Progenitor cell of endocrine pancreas (in vitro differentiated cells): ENCODE measurements around the gene NCF4. TPM values are rescaled to one million over a fixed set of nuclear protein-coding genes. Genes with fewer than 3 reads are reported as not detected.

Source experiments
- DNase-seq: peaks from one replicate; pipeline ENCODE4 v3.0.0; 2021; ENCODE audit warnings: low spot score; ENCODE audit not compliant: unreplicated experiment
- H3K27ac Mint-ChIP-seq: 2 replicates; pipeline ENCODE4 v1.8.0; 2021; ENCODE audit warnings: mild to moderate bottlenecking, moderate library complexity, mixed read lengths
- H3K27me3 Mint-ChIP-seq: 2 replicates; pipeline ENCODE4 v1.8.0; 2021; ENCODE audit warnings: mixed read lengths
- H3K36me3 Mint-ChIP-seq: 2 replicates; pipeline ENCODE4 v1.8.0; 2022; ENCODE audit warnings: mixed read lengths; ENCODE audit not compliant: insufficient read depth
- H3K4me1 Mint-ChIP-seq: 2 replicates; pipeline ENCODE4 v1.8.0; 2021; ENCODE audit warnings: low read depth, mixed read lengths
- H3K4me3 Mint-ChIP-seq: 2 replicates; pipeline ENCODE4 v1.8.0; 2021; ENCODE audit warnings: low read depth, mild to moderate bottlenecking, moderate library complexity, mixed read lengths
- H3K9me3 Mint-ChIP-seq: 2 replicates; pipeline ENCODE4 v1.8.0; 2021; ENCODE audit warnings: low read depth, mixed read lengths
- total RNA-seq: library from RNA; stranded (reverse); gene quantifications from 2 replicates; pipeline ENCODE4 v1.2.1, GENCODE V29; 2021
- TF ChIP-seq, protein P1 (sequence below): fragments of 200-600 bp; sonication (generic); IDR thresholded peaks from one replicate; pipeline ENCODE4 v1.5.0; 2021; ENCODE audit warnings: antibody characterized with exemption, mild to moderate bottlenecking; ENCODE audit not compliant: unreplicated experiment

The NCF4 gene
- total RNA-seq, 1 donor from 2014 or later = not detected

- Mint-ChIP-seq H3K9me3 (no peaks in the 10 kb centered on the region), H3K27me3 (peaks cover 32% of the 10 kb centered on the region), H3K4me3 (no peak overlapping the region), H3K27ac (no peak overlapping the region), H3K4me1 (no peaks in the 10 kb centered on the region), H3K36me3 (no peaks in the 10 kb centered on the region)
- TF ChIP-seq, protein P1, sequence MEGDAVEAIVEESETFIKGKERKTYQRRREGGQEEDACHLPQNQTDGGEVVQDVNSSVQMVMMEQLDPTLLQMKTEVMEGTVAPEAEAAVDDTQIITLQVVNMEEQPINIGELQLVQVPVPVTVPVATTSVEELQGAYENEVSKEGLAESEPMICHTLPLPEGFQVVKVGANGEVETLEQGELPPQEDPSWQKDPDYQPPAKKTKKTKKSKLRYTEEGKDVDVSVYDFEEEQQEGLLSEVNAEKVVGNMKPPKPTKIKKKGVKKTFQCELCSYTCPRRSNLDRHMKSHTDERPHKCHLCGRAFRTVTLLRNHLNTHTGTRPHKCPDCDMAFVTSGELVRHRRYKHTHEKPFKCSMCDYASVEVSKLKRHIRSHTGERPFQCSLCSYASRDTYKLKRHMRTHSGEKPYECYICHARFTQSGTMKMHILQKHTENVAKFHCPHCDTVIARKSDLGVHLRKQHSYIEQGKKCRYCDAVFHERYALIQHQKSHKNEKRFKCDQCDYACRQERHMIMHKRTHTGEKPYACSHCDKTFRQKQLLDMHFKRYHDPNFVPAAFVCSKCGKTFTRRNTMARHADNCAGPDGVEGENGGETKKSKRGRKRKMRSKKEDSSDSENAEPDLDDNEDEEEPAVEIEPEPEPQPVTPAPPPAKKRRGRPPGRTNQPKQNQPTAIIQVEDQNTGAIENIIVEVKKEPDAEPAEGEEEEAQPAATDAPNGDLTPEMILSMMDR = no peak
- no peak for DNase-seq
These were observed 61.9 kb downstream of the NCF4 start for GRCh38 chr22:36922711-36923110.

DNA sequence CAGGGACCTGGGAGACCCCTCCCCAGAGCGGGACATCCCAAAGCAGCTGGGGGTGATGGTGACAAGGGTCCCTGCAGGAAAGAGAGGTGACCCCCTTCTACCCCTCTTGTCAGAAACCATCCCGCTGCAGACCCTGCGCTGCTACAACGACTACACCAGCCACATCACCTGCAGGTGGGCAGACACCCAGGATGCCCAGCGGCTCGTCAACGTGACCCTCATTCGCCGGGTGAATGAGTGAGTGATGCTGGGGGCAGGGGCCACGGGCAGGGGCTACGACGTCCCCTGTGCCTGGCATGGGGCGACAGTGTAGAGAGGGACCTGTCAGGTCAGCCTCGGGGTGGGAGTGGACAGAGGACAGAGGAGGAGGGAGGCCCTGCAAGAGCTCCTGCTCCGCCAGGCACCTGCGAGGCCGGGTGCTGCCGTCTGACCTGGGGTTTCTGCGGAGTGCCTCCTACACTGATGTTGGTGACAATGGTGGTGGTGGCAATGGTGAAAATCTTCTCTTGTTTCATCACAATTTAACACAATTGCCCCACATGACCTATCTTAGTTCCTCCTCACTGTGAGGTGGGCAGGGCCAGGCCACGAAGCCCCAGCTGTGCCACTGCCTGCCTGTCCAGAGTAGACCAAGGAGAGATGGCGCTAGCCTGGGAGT, 62.5 kb downstream of the NCF4 start:
- H3K27me3 Mint-ChIP-seq = peaks cover 31% of the 10 kb centered on the region
- H3K27ac Mint-ChIP-seq = no peak overlapping the region

DNA sequence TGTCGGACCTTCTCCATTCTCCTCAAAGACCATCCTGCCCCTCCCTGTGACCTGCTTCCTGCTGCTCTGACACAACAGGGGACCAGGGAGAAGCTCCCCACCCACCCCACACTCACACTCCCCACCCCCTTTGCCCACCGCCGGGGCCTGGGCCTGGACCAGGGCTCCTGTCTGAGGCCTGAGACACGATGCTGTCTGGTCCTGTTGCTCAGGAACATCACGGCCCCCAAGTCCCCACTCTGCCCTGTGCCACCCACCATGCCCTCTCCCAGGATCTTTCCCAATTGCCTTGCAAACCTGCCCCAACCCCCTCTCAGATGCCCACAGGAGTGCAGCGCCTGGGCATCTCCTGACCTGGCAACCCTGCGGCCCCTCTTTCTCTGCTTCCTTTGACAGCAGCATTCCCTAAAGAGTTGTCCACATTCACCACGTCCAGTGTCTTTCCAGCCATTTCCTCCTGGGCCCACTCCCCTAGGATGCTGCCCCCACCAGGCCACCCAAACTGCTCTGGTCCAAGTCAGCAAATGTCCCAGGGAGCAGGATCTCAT, 63.4 kb downstream of the NCF4 start:
- no peaks in the 10 kb centered on the region for H3K4me1 Mint-ChIP-seq

More for the DNA sequence above, 62.5 kb downstream of the NCF4 start:
- H3K4me1 Mint-ChIP-seq = no peaks in the 10 kb centered on the region
- H3K4me3 Mint-ChIP-seq = no peak overlapping the region
- H3K9me3 Mint-ChIP-seq = no peaks in the 10 kb centered on the region
- DNase-seq = no peak
- TF ChIP-seq, protein P1 = no peak
- no peaks in the 10 kb centered on the region for H3K36me3 Mint-ChIP-seq

DNA sequence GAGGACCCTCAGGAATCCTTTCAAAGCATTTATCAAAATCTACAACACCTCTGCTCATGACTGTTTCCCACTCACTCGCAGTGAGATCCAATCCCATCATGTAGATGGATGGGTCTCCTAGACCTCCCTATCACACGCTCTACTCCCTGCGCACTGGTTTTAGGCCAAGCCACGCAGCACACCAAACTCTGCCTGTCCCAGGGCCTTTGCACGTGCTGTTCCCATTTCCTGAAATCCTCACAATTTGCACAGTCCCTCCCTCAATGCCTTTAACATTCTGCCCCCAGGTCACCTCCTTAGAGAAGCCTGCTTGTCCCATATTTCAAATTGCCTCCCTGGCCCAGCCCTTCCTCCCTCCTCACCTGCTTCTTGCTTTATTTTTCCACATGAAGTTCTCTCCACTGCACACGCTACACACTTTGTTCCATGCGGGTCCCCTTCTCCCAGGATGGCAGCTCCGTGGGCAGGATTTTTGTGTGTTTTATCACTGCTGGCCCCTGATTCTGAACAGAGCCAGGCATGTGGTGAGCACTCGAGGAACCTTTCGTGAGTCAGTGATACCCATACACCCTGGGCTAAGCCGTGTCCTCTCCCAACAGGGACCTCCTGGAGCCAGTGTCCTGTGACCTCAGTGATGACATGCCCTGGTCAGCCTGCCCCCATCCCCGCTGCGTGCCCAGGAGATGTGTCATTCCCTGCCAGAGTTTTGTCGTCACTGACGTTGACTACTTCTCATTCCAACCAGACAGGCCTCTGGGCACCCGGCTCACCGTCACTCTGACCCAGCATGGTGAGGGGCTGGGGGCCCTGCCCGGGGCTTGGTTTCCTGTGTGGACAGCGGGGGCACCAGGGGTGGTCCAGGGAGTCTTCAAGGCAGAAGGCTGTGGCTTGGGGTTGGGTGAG, 64.8 kb downstream of the NCF4 start:
- TF ChIP-seq, protein P1 = no peak

More for the DNA sequence above, 63.4 kb downstream of the NCF4 start:
- H3K27me3 Mint-ChIP-seq = peaks cover 32% of the 10 kb centered on the region
- no peak overlapping the region for H3K4me3 Mint-ChIP-seq
- TF ChIP-seq, protein P1 = no peak
- no peaks in the 10 kb centered on the region for H3K36me3 Mint-ChIP-seq
- no peaks in the 10 kb centered on the region for H3K9me3 Mint-ChIP-seq
- no peak overlapping the region for H3K27ac Mint-ChIP-seq
- DNase-seq = no peak

DNA sequence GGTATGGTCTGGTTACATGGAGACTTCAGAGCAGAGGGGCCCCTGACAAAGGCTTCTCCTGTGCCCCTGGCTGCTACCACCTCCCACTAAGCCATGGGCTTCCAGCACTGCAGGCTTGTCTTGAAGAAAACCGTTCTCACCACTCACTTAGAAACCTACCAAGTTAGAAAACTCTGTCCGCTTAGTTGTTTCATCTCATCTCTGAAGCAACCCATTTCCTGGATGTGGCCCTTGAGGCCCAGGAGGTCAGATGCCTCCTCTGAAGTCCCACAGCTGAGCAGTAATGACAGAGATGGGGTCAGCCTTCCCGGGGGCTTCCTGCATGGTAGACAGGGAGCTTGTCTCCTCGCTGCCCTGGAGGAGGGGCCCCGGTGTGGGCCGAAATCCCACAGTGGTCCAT, 65.5 kb downstream of the NCF4 start:
- no peak overlapping the region for H3K4me3 Mint-ChIP-seq
- H3K27me3 Mint-ChIP-seq = peaks cover 36% of the 10 kb centered on the region
- H3K27ac Mint-ChIP-seq = no peak overlapping the region
- no peaks in the 10 kb centered on the region for H3K9me3 Mint-ChIP-seq
- H3K36me3 Mint-ChIP-seq = no peaks in the 10 kb centered on the region
- no peak for DNase-seq
- TF ChIP-seq, protein P1 = no peak
- H3K4me1 Mint-ChIP-seq = no peaks in the 10 kb centered on the region

More for the DNA sequence above, 64.8 kb downstream of the NCF4 start:
- Mint-ChIP-seq H3K4me3 (no peak overlapping the region), H3K36me3 (no peaks in the 10 kb centered on the region), H3K9me3 (no peaks in the 10 kb centered on the region), H3K27ac (no peak overlapping the region), H3K27me3 (peaks cover 34% of the 10 kb centered on the region), H3K4me1 (no peaks in the 10 kb centered on the region)
- no peak for DNase-seq
